Activated CD4-positive, alpha-beta T cell treated with anti-CD3 and anti-CD28 coated beads, Interleukin-2, amount 50 U/mL, for 4 hours (primary cell): ENCODE measurements around the gene RPL23.

Source experiments
- DNase-seq, 2 experiments: peaks; one replicate each; pipeline ENCODE4 v3.0.0-alpha.2; 2020

The RPL23 gene

DNA sequence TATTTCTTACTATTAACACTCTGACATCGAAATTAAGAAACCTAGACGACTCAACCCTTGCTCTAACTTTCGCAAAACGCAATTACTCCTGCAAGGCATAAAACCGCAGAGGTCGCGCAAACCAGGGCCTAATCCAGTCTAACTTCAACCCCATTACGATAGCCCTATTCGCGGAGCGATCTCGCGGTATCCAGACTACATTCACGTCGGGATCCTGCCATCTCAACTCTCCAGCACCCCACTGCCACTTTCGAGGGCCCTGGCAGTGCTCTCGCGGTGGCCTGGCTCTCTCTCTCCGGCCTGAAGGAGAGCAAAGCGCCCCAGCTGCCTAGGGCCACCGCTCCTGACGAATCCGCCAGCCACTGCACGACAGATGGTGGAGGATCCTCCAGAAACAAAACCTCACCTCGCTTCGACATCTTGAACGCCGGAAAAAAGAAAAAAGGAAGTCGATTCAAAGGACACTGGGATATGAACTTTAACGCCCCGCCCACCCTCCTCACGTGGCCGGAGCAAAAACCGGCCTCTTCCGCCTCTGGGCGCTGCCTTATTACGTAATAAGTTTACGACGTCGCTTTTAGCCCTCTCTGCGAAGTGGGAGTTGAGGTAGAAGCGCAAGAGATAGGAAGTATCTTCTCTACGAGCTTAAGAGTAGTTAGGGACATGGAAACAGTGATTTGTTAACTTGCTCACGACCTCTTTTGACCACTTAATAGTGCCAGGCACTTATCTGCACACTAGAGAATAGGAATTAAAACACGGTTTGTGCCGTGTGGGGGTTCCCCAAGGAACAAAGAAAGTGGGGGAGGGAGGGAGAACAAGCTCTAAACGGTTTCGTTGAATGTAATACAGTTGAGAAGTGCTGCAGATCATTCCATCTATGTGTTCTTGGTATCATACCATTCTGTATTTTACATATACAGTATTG lies at the start of gene RPL23:
RPL23 (minus strand) TSS at position 430 of the 928 bp plus-strand sequence; CDS start at position 419, 11 bp downstream.
- DNase-seq = peak; percentile 87 to 89

DNA sequence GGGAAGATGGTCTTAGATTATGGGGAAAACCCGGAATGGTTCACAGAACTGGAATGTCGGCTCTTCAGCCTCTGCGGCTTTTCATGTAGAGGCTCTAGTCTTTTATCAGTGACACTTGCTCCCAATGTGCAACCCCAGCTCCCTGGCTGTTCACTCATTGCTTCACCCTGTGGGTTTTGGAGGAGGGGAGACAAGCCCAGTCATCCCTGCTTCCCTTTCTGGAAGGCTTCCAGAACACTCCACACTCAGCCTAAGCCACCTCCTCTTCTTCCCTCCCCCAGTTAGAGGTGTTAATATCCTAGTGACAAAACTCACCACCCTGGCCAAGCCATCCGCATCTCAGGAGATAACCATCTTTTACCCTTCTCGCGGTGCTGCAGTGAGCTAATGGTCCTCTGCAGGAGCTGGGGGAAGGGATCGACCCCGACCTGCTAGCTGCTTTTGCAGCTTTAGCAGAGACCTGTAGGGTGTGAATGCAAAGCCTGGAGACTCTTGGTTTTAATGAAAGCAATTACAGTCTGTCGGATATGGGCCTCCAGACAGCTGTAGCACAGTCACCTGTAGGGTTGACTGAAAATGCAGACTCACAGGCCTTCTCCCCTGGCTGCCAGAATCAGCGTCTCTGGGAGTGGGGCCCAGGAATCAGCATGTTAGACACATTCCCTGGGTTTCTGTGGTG lies 47.6 kb upstream of the RPL23 start:
- DNase-seq = no peak

GRCh38 chr17:38899421-38899820 lies 45.9 kb upstream of the RPL23 start:
- no peak for DNase-seq

DNA sequence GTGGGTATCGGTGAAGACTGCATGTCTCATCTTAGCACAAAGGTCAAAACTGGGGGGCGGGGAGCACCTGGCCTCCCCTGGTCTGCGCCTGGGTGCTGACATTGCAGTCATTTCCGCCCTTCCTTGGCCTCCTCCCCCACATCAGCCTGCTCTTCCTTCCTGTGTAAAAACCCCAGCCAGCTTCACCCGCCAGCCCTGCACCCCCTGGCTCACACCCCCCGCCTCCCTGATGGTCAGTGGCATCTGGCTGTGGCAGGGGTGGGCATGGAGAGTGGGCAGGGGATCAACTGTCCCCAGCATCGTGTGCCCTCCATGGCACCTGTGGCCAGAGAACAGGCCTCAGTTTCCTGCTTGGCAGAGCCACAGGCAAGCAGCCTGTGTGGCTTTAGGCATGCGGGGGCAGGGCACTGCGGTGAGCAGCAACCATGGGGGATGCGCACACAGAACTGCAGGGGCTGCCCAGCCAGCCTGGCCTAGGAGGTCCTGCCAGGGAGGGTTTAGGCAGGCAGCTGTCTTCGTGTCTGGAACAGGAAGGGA lies 45.4 kb upstream of the RPL23 start:
- DNase-seq = peak; percentile 85 to 89

GRCh38 chr17:38898291-38898679 lies 44.8 kb upstream of the RPL23 start:
- DNase-seq = no peak

DNA sequence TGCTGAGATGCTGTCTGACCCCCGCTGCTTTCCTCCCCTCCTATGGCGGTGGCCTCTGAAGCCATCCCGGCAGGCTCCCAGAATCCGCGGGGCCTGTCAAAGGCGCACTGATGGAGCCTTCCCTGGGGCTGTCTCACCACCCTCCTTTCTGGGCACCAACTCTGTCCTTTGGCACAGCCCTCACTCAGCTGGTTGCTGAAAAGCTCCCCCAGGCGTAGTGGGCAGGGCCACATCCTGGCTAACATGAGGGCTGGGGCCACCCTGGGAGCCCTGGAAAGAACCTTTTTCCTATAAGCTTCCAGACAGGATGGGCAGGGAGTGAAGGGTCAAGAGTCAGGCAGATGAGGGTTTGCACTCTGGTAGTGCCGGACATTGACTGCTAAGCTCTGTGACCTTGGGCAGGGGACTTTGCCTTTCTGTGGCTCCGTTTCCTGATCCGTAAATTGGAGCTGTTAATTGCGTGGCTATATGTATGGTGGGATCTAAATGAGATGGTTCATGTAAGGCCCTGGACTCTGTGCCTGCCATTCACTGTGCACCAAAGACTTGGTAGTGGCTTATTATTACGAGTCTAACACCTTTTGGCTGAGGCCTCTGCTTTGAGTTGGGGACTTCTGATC lies 44.3 kb upstream of the RPL23 start:
- no peak for DNase-seq

DNA sequence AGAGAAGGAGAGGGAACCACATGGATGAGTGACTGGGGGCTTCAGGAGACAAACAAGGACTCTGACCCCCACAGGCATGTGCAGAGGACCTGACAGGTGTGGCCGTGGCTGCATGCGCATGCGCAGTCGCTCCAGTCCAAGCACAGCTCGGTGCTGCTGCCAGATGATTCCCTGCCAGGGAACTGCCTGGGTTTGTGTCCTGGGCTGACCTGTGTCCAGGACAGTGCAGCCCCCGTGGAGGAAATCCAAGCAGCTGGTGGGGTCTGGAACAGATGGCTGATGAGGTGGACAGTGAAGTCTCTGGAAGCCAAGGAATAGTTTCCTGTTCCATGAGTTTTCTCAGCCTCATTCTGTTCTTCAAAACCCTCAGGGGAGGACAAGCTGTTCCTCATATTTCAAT lies 43.7 kb upstream of the RPL23 start:
- no peak for DNase-seq

DNA sequence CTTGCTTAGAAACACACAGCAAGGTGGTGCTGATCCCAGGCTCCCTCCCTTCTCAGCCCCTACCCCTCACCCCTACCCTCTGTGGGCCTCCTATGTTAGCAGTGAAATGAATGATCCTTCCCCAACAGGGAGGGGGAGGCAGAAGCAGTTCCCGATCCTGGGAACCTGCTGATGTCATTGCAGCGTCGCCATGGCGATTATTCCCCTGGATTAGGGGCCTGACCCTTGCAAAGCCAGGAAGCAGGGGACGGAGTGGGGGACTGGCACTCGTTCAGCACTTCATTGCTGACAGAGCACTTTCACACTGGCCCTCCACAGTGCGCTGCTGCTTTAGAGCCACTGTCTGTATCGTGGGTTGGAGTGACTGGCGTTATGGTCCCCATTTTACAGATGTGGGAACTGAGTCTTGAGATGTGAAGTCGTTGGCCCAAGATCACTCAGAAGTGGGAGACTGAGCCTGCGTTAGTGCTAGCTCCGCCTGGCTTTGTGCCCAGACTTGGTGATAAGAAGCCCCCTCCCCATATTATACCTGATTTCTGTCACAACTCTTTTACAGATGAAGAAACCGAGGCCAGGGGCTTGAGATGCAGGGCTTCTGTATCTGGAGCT lies 42.9 kb upstream of the RPL23 start:
- no peak for DNase-seq

DNA sequence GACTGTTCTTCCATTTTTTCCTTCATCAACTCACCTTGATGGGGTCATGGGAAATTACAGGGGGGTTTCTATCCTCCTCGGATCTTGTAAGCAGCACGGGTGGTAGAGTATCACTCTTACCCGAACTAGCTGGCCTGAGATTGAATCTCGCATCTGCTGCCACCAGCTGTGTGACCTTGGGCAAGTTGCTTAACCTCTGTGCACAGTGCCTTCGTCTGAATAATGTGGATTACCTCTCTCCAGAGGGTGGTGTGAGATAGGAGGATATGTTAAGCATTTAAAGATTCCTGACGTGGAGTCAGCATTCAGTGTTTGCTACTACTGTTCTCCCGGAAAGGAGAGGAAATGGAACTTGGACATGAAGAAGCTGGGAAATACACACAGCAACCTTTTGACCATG lies 40.8 kb upstream of the RPL23 start:
- DNase-seq = no peak

DNA sequence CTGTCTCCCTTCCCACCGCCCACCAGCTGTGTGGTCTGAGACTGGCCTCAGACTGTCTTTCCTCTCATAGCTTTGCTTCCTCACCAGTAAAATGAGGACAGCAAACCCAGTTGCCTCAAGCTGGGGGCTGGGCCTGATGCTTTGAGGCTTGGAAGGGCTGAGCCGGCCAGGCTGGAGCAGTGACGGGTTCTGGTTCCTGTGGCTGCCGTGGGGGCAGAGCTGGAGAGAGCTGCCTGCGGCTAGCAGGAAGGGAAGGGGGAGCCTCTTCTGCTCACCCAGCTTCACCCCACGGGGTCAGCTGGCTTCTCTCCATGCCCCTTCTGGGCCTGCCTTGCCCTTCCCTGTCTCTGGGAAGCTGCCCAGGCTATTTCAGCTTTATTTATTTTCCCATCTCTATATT lies 40.1 kb upstream of the RPL23 start:
- no peak for DNase-seq

DNA sequence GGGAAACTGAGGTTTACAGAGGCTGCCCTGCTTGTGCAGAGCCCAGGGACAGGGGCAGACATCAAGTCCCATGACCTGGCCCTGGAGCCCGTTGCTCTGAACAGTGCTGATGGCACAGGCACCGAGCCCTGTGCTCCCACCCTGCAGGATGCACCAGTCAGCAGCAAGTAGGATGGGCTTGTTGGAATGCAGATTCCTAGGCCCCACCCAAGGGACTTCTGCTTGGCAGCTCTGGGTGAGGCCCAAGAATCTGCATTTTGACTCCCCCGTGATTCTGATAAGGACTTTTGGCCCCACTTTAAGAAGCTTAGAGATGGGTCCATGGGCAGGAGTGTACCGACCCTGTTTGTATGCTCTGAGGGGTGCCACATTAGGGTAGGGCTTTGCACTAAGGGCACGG lies 39.6 kb upstream of the RPL23 start:
- DNase-seq = no peak

GRCh38 chr17:38892620-38893019 lies 39.1 kb upstream of the RPL23 start:
- DNase-seq = no peak

GRCh38 chr17:38892083-38892482 lies 38.6 kb upstream of the RPL23 start:
- no peak for DNase-seq

DNA sequence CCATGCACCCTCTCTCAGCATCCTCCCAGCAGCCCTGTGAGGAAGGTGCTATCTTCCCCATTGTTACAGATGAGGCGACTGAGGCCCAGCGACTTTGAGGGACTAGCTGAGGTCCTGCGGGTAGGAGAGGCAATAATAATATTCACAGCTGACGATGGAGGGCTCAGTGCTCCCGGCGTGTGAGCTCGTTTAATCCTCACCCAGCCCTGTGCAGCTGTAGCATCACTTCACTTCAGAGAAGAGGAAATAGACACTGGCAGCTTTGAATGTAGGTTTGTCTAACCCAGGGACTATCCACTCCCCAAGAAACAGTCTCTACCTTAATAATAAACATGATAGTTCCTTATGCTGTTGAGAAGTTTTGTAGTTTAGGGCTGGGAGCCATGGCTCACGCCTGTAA lies 37.9 kb upstream of the RPL23 start:
- DNase-seq = no peak

- DNase-seq = no peak
Observed at GRCh38 chr17:38890410-38890746, 36.9 kb upstream of the RPL23 start.

- DNase-seq = no peak
Observed at GRCh38 chr17:38889745-38890409, 36.4 kb upstream of the RPL23 start.

- DNase-seq = no peak
Observed at GRCh38 chr17:38888842-38889241, 35.3 kb upstream of the RPL23 start.

- DNase-seq = no peak
Observed at GRCh38 chr17:38886643-38887010, 33.1 kb upstream of the RPL23 start.

- DNase-seq = no peak
Observed at GRCh38 chr17:38885728-38886642, 32.5 kb upstream of the RPL23 start.

DNA sequence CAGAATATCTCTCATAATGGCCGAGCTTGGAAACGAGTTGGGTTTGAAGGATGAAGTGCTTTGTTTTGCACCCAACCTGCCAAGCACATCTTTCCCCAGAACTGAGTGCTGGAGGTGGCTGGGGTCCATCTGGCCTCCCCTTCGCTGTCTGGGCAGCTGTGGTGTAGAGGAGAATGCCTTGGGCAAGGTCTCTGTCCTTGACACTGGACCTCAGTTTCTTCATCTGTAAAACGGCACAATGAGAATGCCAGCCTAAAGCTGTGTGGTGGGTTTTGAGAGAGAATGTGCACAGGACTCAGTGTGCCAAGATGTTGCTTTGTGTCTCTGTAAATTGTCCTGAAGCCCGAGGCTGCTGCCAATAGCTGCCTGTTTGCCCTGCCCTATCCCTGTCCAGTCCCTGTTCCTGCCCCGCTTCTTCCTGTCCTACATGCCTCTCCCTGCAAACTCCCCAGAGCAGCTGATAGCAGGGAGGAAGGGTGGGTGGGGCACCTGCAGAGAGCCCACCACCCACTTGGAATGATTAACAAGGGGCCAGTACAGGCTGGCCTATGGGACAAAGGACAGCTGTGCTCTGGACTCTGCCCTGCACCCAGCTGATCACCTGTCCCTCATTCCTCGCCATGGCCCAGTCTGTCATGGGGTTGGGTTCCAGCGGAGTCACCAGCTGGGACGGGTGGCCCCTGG lies 31.7 kb upstream of the RPL23 start:
- DNase-seq = no peak
